Measurements from ENCODE around the gene IFITM1. TPM values are rescaled to one million over a fixed set of nuclear protein-coding genes. Genes with fewer than 3 reads are reported as not detected.

IFITM1 gene
- total and polyA plus RNA-seq, 9 of the 15 experiments (the other 6 are each of a cell fraction or from before 2014, with no cell fraction given) = 691 to 5,579 (median 974) TPM

DNA sequence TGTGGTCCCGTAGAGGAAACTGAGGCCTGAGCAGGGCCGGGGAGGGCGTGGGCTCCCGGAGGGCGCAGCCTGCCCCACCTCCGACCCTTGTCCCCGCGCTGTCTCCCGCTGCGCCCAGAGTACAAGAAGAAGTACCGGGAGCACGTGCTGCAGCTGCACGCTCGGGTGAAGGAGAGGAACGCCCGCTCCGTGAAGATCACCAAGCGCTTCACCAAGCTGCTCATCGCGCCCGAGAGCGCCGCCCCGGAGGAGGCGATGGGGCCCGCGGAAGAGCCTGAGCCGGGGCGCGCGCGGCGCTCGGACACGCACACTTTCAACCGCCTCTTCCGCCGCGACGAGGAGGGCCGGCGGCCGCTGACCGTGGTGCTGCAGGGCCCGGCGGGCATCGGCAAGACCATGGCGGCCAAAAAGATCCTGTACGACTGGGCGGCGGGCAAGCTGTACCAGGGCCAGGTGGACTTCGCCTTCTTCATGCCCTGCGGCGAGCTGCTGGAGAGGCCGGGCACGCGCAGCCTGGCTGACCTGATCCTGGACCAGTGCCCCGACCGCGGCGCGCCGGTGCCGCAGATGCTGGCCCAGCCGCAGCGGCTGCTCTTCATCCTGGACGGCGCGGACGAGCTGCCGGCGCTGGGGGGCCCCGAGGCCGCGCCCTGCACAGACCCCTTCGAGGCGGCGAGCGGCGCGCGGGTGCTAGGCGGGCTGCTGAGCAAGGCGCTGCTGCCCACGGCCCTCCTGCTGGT, 33.7 kb upstream of the IFITM1 start:
- 73% methylated on average over 18 of the region's 85 CpGs for WGBS (ENCODE audit: insufficient coverage, low coverage, missing lambda C conversion rate)
- Histone ChIP-seq H3K36me3 (ENCODE audit: control insufficient read depth, insufficient read depth, low read length) (no peaks in the 10 kb centered on the region), H3K79me2 (ENCODE audit: control insufficient read depth, insufficient read depth, low read length) (no peaks in the 10 kb centered on the region), H3K4me3 (no peak overlapping the region), H3K27me3 (ENCODE audit: control insufficient read depth in 2 of 2, insufficient read depth in 2 of 2, low read length in 2 of 2) (no peaks in the 10 kb centered on the region), H2AFZ (ENCODE audit: low read depth, low read length) (no peak overlapping the region), H3K4me1 (replicated peaks in 1 of 2; ENCODE audit: control insufficient read depth in 2 of 2, insufficient read depth in 2 of 2, low read length in 2 of 2) (peaks cover 15 to 49% of the 10 kb centered on the region in 2 experiments), H3K9me3 (replicated peaks; ENCODE audit: control insufficient read depth, insufficient read depth, low read depth, low read length) (peaks cover 12% of the 10 kb centered on the region), H3K4me2 (ENCODE audit: insufficient read depth, low read length) (no peak overlapping the region), H3K27ac (ENCODE audit: extremely low read depth, low read depth, low read length) (no peak overlapping the region), H3K9me1 (ENCODE audit: control insufficient read depth, insufficient read depth, low read length) (no peaks in the 10 kb centered on the region), H4K20me1 (replicated peaks; ENCODE audit: control insufficient read depth, insufficient read depth, low read length) (no peaks in the 10 kb centered on the region), H3K9ac (ENCODE audit: insufficient read depth in 1 of 2, low read depth in 2 of 2, low read length in 2 of 2) (no peak overlapping the region)
- ATAC-seq (no peak), FAIRE-seq (no peak), DNase-seq (ENCODE audit: extremely low read depth in 1 of 4, low spot score in 3 of 4) (no peak)
- TF ChIP-seq ZNF785 (CRISPR knock-in tag; IDR thresholded peaks at IDR 0.05) (no peak), MTA3 (IDR thresholded peaks at IDR 0.05; ENCODE audit: borderline replicate concordance) (no peak), FIP1L1 (IDR thresholded peaks at IDR 0.05; ENCODE audit: low read depth, low read length, poor library complexity, severe bottlenecking) (peak; percentile 34), RBFOX2 (IDR thresholded peaks at IDR 0.05; ENCODE audit: low read depth, low read length) (0 out of 2 replicates have a peak, but pooled peaks have one; percentile 17), CHD1 (IDR thresholded peaks at IDR 0.05; ENCODE audit: low read length) (no peak)
- TF ChIP-seq, protein P1, sequence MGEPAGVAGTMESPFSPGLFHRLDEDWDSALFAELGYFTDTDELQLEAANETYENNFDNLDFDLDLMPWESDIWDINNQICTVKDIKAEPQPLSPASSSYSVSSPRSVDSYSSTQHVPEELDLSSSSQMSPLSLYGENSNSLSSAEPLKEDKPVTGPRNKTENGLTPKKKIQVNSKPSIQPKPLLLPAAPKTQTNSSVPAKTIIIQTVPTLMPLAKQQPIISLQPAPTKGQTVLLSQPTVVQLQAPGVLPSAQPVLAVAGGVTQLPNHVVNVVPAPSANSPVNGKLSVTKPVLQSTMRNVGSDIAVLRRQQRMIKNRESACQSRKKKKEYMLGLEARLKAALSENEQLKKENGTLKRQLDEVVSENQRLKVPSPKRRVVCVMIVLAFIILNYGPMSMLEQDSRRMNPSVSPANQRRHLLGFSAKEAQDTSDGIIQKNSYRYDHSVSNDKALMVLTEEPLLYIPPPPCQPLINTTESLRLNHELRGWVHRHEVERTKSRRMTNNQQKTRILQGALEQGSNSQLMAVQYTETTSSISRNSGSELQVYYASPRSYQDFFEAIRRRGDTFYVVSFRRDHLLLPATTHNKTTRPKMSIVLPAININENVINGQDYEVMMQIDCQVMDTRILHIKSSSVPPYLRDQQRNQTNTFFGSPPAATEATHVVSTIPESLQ (CRISPR knock-in tag; IDR thresholded peaks at IDR 0.05) = no peak
- TF ChIP-seq, protein P2, sequence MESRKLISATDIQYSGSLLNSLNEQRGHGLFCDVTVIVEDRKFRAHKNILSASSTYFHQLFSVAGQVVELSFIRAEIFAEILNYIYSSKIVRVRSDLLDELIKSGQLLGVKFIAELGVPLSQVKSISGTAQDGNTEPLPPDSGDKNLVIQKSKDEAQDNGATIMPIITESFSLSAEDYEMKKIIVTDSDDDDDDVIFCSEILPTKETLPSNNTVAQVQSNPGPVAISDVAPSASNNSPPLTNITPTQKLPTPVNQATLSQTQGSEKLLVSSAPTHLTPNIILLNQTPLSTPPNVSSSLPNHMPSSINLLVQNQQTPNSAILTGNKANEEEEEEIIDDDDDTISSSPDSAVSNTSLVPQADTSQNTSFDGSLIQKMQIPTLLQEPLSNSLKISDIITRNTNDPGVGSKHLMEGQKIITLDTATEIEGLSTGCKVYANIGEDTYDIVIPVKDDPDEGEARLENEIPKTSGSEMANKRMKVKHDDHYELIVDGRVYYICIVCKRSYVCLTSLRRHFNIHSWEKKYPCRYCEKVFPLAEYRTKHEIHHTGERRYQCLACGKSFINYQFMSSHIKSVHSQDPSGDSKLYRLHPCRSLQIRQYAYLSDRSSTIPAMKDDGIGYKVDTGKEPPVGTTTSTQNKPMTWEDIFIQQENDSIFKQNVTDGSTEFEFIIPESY (CRISPR knock-in tag; IDR thresholded peaks at IDR 0.05) = peak; percentile 87
- in situ Hi-C loops (cut with MboI) (no loop called here), intact Hi-C loops (cut with micrococcal nuclease) (no loop called here)
- no TSS peak for BruUV-seq (replicated peaks)
- ChIA-PET CTCF (ENCODE audit: low intra/inter-chr PET ratio) (no interaction called here), POLR2A (interaction anchor here (1.0 to 1.1 kb wide), 2 partner anchors 8 to 9 kb away, joined by 3 to 4 read pairs; partner anchors contain the start of gene PGGHG)

All from K562 (cell line).